ENCODE results near the gene ERC2. TPM values are rescaled to one million over a fixed set of nuclear protein-coding genes. Genes with fewer than 3 reads are reported as not detected.

ERC2 gene
- total and polyA plus RNA-seq, 2 of the 8 experiments (the other 6 are each of a cell fraction or from before 2014, with no cell fraction given) = 16.4 to 22.8 TPM

DNA sequence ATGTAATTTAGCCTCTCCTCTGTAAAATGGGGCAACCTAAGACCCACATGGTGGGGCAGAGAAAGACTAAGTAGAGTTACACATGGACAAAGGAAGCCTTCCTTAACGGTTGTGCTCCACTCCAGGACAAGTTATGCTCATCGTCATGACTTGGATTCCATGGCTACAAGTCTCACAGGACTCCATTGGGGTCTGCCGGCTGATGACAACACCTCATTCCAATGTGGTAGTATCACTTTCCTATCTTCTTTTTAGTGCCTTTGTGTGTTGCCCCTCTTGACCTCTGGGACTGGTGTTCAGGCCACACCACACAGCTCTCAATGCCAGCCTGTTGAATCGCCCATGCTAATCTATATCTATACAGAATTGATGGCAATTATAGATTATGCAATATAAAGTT, 799.9 kb downstream of the ERC2 start:
- no peak for FAIRE-seq
- Histone ChIP-seq H3K23ac (ENCODE audit: insufficient read length) (no peak overlapping the region), H3K9ac (replicated peaks in 1 of 4; ENCODE audit: extremely low read depth in 1 of 4, low read depth in 3 of 4, low read length in 3 of 4) (no peak overlapping the region), H4K91ac (replicated peaks; ENCODE audit: insufficient read length, low read length) (no peak overlapping the region), H3K14ac (ENCODE audit: insufficient read length) (no peak overlapping the region), H4K8ac (ENCODE audit: extremely low read depth, insufficient read depth, low read length) (no peak overlapping the region), H3K27me3 (replicated peaks in 1 of 4; ENCODE audit: control insufficient read depth in 3 of 4, extremely low read depth in 1 of 4, insufficient read depth in 3 of 4, low read length in 3 of 4) (no peaks in the 10 kb centered on the region), H2AFZ (ENCODE audit: low read length) (no peak overlapping the region), H2AK5ac (ENCODE audit: low read depth, low read length) (no peak overlapping the region), H3K56ac (replicated peaks; ENCODE audit: insufficient read length, low read depth, low read length) (no peak overlapping the region), H3K23me2 (ENCODE audit: low read depth, low read length) (no peaks in the 10 kb centered on the region; the same call in 1 of the 2 replicates), H4K5ac (ENCODE audit: insufficient read length, low read depth, low read length) (no peak overlapping the region), H3K4me1 (replicated peaks in 1 of 4; ENCODE audit: control insufficient read depth in 3 of 4, insufficient read depth in 4 of 4, low read length in 3 of 4) (peaks cover 0 to 10% (median 6%) of the 10 kb centered on the region in 4 experiments; a peak in 5 of 7 replicates), H3K27ac (ENCODE audit: low read depth, low read length) (no peak overlapping the region), H3K9me3 (ENCODE audit: insufficient read depth in 2 of 2, low read depth in 1 of 2, low read length in 1 of 2) (no peaks in the 10 kb centered on the region), H3K18ac (ENCODE audit: extremely low read depth, low read length) (no peak overlapping the region), H2BK15ac (ENCODE audit: low read length) (no peak overlapping the region), H3K4me2 (ENCODE audit: insufficient read depth in 1 of 2, low read depth in 2 of 2, low read length in 2 of 2) (no peak overlapping the region), H2BK12ac (ENCODE audit: low read depth, low read length) (no peak overlapping the region), H3K79me1 (ENCODE audit: low read depth, low read length) (no peaks in the 10 kb centered on the region), H4K20me1 (replicated peaks in 1 of 2; ENCODE audit: control insufficient read depth in 1 of 2, insufficient read depth in 2 of 2, low read length in 2 of 2) (no peaks in the 10 kb centered on the region), H3K4ac (replicated peaks; ENCODE audit: insufficient read length, low read depth, low read length) (no peak overlapping the region), H3K79me2 (ENCODE audit: control insufficient read depth in 1 of 2, insufficient read depth in 2 of 2, low read length in 2 of 2) (no peaks in the 10 kb centered on the region), H3K36me3 (ENCODE audit: control insufficient read depth in 2 of 4, insufficient read depth in 4 of 4, low read length in 3 of 4) (no peaks in the 10 kb centered on the region), H2BK20ac (ENCODE audit: low read length) (no peak overlapping the region), H2BK5ac (ENCODE audit: low read depth, low read length) (no peak overlapping the region), H2BK120ac (replicated peaks; ENCODE audit: low read depth, low read length) (no peak overlapping the region), H3K4me3 (ENCODE audit: extremely low read depth in 1 of 4, insufficient read depth in 2 of 4, low read depth in 3 of 4, low read length in 4 of 4) (no peak overlapping the region)
- no peak for DNase-seq (ENCODE audit: low read depth in 1 of 2, low spot score in 2 of 2)
- ChIA-PET POLR2A (ENCODE audit: partially characterized antibody) (interaction anchor here (1.8 kb wide), 1 partner anchor 20 kb away, joined by 4 read pairs; no protein-coding TSS in a partner anchor), CTCF (ENCODE audit: partially characterized antibody) (interaction anchor here (0.8 to 1.6 kb wide), 2 partner anchors 11 to 53 kb away, joined by 3 to 6 read pairs; no protein-coding TSS in a partner anchor)
- TF ChIP-seq SIRT6 (IDR thresholded peaks at IDR 0.05; ENCODE audit: low read length) (no peak), CHD1 (IDR thresholded peaks at IDR 0.05; ENCODE audit: low read depth, low read length) (no peak), SAP30 (IDR thresholded peaks at IDR 0.05; ENCODE audit: insufficient read depth, insufficient replicate concordance, low read length) (no peak), SUZ12 (IDR thresholded peaks at IDR 0.05; ENCODE audit: low read length) (no peak), POU5F1 (IDR thresholded peaks at IDR 0.05; ENCODE audit: low read depth, low read length) (no peak), TEAD4 (IDR thresholded peaks at IDR 0.05; ENCODE audit: low read depth, low read length) (no peak), TBP (IDR thresholded peaks at IDR 0.05; ENCODE audit: low read depth, low read length) (no peak), POLR2AphosphoS5 (IDR thresholded peaks at IDR 0.05; ENCODE audit: low read depth, low read length) (no peak), SP4 (IDR thresholded peaks at IDR 0.05; ENCODE audit: low read length) (no peak)
- TF ChIP-seq, protein P1, sequence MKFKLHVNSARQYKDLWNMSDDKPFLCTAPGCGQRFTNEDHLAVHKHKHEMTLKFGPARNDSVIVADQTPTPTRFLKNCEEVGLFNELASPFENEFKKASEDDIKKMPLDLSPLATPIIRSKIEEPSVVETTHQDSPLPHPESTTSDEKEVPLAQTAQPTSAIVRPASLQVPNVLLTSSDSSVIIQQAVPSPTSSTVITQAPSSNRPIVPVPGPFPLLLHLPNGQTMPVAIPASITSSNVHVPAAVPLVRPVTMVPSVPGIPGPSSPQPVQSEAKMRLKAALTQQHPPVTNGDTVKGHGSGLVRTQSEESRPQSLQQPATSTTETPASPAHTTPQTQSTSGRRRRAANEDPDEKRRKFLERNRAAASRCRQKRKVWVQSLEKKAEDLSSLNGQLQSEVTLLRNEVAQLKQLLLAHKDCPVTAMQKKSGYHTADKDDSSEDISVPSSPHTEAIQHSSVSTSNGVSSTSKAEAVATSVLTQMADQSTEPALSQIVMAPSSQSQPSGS (IDR thresholded peaks at IDR 0.05; ENCODE audit: low read length) = no peak
- WGBS, 2 experiments (ENCODE audit: extremely low coverage in 1 of 2, insufficient coverage in 1 of 2, insufficient read length in 1 of 2, insufficient replicate concordance in 2 of 2, low coverage in 1 of 2, low lambda C conversion rate in 2 of 2, missing lambda C conversion rate in 1 of 2) = 93% methylated on average over 4 of the region's 4 CpGs; no CpG with 5 or more reads in 1 of the 2 experiments

Data from H1 (cell line).